HG02852 (cell line): ENCODE data around the gene KCNJ16.

ENCODE experiments used
- ATAC-seq: cut with Tn5 transposase; IDR thresholded peaks from one replicate; pipeline ENCODE4 v1.9.1; 2021; ENCODE audit warnings: mild to moderate bottlenecking, moderate library complexity; ENCODE audit not compliant: unreplicated experiment

Gene KCNJ16

GRCh38 chr17:70123193-70123592 is 48.2 kb downstream of the KCNJ16 start:
- no peak for ATAC-seq

GRCh38 chr17:70124723-70125122 is 49.7 kb downstream of the KCNJ16 start:
- no peak for ATAC-seq

- ATAC-seq: no peak
Measured at GRCh38 chr17:70127221-70127873, 52.3 kb downstream of the KCNJ16 start.

- ATAC-seq: no peak
Measured at GRCh38 chr17:70128727-70129238, 53.8 kb downstream of the KCNJ16 start.

GRCh38 chr17:70130289-70130688 is 55.3 kb downstream of the KCNJ16 start:
- ATAC-seq: no peak

- no peak for ATAC-seq
Measured at GRCh38 chr17:70132505-70132904, 57.5 kb downstream of the KCNJ16 start.

GRCh38 chr17:70134042-70134441 is 59.0 kb downstream of the KCNJ16 start:
- ATAC-seq: no peak

GRCh38 chr17:70134777-70135176 is 59.8 kb downstream of the KCNJ16 start:
- no peak for ATAC-seq

GRCh38 chr17:70136131-70136530 is 61.1 kb downstream of the KCNJ16 start:
- no peak for ATAC-seq

- ATAC-seq: peak; percentile 99
Measured at GRCh38 chr17:70137451-70138230, 62.6 kb downstream of the KCNJ16 start.

GRCh38 chr17:70138291-70138865 is 63.4 kb downstream of the KCNJ16 start:
- no peak for ATAC-seq

GRCh38 chr17:70139449-70139993 is 64.5 kb downstream of the KCNJ16 start:
- ATAC-seq: no peak

- no peak for ATAC-seq
Measured at GRCh38 chr17:70144260-70144846, 69.3 kb downstream of the KCNJ16 start.

GRCh38 chr17:70153210-70153609 is 78.2 kb downstream of the KCNJ16 start:
- ATAC-seq: no peak

GRCh38 chr17:70157151-70157550 is 82.1 kb downstream of the KCNJ16 start:
- no peak for ATAC-seq

GRCh38 chr17:70158180-70158579 is 83.2 kb downstream of the KCNJ16 start:
- ATAC-seq: no peak

- no peak for ATAC-seq
Measured at GRCh38 chr17:70158591-70158990, 83.6 kb downstream of the KCNJ16 start.

- ATAC-seq: no peak
Measured at GRCh38 chr17:70159980-70160379, 85.0 kb downstream of the KCNJ16 start.

- ATAC-seq: no peak
Measured at GRCh38 chr17:70161519-70161918, 86.5 kb downstream of the KCNJ16 start.

- no peak for ATAC-seq
Measured at GRCh38 chr17:70165383-70165782, 90.4 kb downstream of the KCNJ16 start.

- no peak for ATAC-seq
Measured at GRCh38 chr17:70166615-70167014, 91.6 kb downstream of the KCNJ16 start.
